ENCODE results near the gene ZNF705A.
"Not testable (repeated sequence)": the region's sequence is repeated elsewhere in the genome, so short reads cannot be mapped to it uniquely, and the experiment has no call there.

The ZNF705A gene

DNA sequence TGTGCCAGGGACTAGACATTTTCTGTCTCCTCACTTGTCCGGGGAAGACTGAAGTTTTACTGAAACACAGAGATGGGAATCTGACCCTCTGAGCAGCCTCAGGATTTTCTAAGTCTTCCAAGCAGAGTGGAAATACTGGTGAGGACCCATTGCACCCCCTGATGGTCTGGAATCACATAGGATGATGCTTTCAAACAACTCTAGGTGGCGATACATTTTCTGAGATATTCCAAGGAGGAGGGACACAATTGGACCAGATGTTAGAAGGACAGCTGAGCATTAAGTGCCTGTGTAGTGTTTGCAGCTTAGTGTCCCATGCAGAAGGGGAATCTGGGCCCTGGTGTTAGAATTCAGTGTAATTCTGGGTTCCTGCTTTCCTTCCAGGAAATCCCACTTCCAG, 31.3 kb downstream of the ZNF705A start:
- DNase-seq, result not testable (repeated sequence)

DNA sequence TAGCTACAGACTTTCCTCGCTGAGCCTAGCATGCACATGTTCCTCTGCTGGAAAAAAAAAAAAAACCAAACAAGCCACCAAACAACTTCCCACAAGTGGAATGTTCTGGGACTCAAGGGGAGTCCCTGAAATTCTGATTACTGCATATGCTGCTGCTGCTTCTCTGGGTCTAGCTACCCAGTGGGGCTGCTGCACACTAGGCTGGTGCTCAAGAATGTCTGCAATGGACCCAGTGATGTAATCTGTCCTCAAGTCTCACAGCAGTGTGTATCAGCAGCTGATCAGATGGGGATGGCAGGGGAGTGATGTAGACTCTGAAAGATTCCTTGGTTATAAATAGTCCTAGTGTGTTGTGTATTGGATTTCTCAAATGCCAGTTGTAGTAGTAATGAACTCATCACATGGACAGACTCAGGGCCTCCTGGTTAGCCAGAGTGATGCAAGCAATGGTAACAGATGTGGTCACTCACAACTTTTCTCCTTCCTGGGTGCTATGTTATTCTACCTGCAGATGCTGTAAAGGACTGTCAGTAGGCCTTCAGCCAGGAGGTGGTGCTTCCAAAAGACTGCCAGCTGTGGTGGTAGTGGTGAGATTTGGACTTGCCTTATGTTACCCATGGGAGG, 41.0 kb downstream of the ZNF705A start:
- DNase-seq, result not testable (repeated sequence)

DNA sequence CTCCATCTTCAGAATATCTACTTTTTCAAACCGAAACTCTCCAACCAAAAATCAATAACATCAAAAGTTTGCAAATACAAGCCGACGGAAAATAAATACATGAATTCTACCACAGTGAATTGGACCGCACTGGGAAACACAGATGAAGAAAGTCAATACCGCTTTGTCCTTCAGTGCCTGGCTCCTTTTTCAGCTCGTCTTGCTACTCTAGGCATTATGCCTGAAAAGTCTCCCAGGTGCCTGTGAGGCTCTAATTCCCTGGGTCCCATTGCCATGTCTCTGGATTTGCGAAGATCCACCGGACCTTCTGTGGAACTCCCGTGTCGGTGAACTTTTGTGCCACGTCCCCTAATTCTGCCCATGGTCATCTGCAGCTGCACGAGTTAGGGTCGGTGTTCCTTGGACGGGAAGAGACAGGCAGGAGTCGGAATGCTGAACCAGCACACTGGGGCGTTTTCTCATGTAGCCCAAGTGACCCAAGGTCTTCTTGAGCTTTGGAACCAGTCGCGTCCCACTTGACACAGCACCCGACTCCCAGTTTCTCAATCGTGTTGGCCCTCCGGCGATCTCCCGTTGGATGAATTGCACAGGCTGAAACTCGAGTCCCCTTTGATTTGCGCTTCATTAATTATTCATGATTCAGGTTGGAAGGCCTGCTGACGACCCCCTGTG, 62.0 kb downstream of the ZNF705A start:
- DNase-seq, result not testable (repeated sequence)

DNA sequence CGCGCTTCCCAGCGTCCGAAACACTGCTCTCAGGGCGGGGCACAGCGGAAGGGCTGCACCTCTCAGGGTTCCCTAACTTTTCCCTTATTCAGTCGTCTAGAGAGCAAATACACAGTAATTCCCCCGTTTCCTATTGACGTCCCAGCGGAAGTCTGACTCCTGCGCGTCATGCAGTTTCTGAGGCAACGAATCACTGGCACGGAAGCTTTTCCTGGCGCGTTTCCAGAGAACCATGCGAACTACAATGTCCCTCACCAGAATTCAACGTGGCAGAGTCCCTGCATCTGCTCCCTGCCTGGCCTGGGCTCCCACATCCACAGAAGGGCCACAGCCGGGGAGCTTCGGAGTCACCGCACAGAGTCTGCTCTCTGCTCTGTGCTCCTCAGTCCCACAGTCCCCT, 64.6 kb downstream of the ZNF705A start:
- DNase-seq, result not testable (repeated sequence)

DNA sequence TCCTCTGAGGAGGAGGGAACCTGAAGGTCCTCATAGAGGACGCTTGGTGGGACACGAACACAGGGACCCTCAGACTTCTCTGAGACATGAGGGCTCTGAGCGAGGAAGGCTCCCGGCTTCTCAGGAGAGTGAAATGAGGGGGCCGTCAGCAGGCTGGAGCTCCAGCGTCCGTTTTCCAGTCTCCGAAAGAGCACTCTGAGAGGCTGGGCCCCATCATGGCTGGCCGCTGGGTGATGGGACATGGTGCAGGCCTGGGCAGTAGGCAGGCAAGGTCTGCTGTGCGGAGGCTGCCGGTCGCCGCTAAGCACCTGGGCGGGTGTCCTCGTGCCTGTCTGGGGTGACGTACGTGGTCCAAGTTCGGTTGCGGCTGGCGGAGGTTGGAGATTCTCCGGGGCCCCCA, 65.0 kb downstream of the ZNF705A start:
- DNase-seq, result not testable (repeated sequence)

DNA sequence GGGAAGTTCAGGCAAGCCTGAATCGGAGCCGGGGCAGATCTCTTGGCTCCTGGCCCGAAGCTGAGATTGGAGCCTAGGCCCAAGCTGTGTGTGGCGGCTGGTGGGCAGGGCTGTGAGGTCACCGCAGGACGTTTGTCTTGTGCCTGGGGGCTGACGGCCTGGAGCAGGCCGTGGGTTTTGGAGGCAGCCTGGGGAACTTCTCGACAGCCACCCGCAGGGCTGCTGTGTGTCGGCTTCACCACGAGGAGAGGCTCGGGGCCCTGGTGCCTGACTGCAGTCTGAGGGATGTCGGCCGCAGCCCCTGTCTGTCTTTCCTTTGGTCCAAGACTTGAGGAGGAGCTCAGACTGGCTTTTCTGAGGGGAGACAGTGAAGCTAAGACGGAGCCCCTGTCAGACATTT, 65.5 kb downstream of the ZNF705A start:
- DNase-seq, result not testable (repeated sequence)

DNA sequence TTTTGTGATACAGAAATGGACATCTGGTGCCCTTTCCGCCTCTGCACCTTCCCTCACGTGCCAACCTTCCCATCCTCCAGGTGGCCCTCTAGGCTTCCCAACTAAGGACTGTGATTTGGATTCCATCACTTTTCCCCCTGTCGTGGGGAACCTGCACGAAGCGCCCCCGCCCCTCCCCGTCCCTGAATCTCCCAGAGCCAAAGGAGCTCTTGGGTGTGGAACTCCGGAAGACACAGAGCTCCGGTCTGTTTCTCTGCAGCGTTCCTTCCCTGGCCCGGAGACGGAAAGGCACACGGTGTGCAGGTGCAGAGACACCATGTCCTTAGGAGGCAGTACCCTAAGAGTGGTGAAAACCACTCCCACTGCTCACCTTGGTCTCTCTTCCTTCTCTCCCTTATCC, 66.8 kb downstream of the ZNF705A start:
- DNase-seq, result not testable (repeated sequence)

DNA sequence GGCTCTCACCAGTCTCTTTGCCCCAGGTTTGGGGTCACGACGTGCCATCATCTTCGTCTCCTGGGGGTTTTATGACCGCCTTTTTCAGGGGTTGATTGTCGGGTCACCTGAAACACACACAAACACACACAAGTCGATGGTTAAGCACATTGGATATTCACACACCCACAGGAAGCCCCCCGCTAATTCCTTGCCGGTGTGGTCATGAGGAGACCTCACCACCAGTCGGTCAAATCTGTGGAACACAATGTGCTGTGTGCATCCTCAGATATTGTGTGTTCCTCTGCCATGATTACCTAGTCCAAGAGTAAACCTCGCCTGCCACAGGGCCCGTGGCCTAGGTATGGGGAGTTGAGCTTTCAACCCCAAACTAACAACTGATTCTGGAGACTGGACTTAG, 68.0 kb downstream of the ZNF705A start:
- DNase-seq, result not testable (repeated sequence)

DNA sequence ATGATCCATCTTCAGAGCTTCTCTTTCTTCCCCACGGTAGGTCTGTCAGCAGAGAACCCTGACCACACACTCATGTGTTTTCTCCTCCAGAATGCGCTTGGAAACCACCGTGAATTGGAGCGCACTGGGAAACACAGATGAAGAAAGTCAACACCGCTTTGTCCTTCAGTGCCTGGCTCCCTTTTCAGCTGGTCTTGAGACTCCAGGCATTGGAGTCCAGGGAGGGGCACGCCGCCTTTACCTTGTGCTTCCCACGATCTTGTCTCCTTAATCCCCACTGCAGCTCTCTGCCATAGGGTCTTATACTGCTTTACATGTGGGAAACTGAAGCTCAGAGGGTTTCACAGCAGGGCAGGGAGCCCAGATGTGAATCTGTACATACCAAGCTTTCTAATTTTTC, 69.5 kb downstream of the ZNF705A start:
- no peak for DNase-seq

DNA sequence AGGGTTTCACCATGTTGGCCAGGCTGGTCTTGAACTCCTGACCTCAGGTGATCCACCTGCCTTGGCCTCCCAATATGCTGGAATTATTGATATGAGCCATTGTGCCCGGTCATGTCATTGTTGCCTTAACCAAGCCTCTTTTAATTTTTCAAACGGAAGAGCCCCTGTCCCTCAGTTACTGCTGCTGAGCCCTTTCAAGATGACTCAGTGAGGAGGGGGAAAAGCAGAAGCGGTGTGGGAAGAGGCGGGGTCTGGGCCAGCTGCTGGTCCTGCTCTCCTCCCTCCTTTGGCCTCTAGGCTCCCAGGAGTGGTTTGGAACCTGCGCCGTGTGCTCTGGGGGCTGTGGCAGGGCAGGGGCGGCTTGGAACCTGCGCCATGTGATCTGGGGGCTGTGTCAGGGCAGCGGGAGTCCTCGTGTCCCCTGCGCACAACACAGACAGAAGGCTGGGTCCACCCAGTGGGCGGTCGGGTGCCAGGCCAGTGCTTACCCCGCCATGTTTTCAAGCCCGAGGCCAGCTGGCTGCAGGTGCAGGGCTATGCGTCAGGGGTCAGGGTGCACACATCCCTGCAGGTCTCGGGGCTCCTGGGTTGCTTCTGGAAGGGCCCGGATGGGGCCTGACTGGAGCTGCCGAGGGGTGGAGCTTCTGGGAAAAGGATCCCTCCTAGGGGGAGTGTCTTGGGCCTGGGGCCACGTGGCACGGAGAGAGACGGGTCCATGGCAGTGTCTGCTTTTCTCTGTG, 70.3 kb downstream of the ZNF705A start, which contains the start of gene FAM90A1:
FAM90A1 (minus strand) TSS at position 627 of the 740 bp plus-strand sequence. CDS start 2,786 bp downstream, outside the sequence.
- DNase-seq, result not testable (repeated sequence)

DNA sequence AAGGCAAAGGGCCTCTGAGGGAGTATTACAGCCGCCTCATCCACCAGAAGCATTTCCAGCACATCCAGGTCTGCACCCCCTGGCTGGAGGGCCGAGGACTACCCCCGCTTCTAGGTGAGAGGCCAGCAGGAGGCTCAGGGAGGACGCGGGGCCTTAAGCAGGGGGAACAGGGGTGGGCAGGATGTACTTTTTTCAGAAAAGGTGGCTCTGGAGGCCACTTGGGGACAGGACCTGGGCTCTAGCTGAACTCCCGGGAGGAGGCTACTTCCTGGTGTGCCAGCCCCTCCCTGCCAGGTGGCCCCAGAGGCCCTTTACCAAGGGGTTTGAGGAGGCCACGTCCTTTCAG, 70.9 kb downstream of the ZNF705A start:
- DNase-seq, result not testable (repeated sequence)

DNA sequence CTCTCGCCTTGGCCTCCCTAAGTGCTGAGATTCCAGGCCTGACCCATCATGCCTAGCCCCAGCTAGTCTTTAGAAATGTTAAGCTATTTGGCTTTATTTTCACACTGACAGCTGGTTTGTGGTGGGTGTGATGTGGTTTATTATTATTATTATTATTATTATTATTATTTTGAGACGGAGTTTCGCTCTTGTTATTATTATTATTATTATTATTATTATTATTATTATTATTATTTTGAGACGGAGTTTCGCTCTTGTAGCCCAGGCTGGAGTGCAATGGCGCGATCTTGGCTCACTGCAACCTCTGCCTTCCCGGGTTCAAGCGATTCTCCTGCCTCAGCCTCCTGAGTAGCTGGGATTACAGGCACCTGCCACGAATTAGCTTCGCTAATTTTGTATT, 71.8 kb downstream of the ZNF705A start:
- not testable (repeated sequence) for DNase-seq

DNA sequence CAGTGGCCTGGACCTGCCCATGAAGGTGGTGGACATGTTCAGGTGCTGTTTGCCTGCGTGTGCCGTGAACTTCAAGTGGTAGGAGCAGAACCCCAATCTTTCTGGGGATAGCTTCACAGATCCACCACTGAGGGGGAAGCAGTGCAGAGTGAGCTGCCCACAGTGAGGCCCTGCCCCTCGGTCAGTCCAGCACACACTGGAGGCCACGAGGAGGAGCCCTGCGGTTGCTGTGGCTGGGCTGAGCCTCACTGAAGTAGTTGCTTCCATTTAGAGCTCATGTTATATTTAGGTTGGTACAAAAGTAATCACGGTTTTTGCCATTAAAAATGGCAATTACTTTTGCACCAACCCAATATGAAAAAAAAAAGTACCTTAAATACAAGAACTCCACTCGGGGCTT, 72.7 kb downstream of the ZNF705A start:
- not testable (repeated sequence) for DNase-seq

All from activated CD4-positive, alpha-beta T cell treated with anti-CD3 and anti-CD28 coated beads, Interleukin-2, amount 50 U/mL, for 1 hour (primary cell).